ENCODE measurements around the gene DEFB121. TPM values are rescaled to one million over a fixed set of nuclear protein-coding genes. Genes with fewer than 3 reads are reported as not detected.

Gene DEFB121
- total and polyA plus RNA-seq, 10 of the 15 experiments (the other 5 are each of a cell fraction or from before 2014, with no cell fraction given) = not detected

DNA sequence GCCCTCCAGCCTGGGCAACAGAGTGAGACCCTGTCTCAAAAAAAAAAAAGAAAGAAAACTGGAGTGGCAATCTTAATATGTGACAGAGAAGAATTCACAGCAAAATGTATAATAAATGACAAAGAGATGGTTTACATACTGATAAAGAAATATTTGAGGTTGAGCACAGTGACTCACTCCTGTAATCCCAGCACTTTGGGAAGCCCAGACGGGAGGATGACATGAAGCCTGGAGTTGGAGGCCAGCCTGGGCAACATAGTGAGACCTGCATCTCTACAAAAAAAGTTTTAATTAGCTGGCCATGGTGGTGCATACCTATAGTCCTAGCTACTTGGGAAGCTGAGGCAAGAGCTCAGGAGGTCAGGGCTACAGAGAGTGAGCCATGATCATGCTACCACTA, 50.0 kb downstream of the DEFB121 start (continued):
- no peak for TF ChIP-seq POLR2AphosphoS5 (IDR thresholded peaks at IDR 0.05; ENCODE audit: low read length)
- no peak for TF ChIP-seq NR2F1 (conservative IDR thresholded peaks at IDR 0.05)
- no peak for TF ChIP-seq BCL11A (IDR thresholded peaks at IDR 0.05; ENCODE audit: low read depth, low read length)
- no peak for TF ChIP-seq NFXL1 (IDR thresholded peaks at IDR 0.05; ENCODE audit: borderline replicate concordance)
- TF ChIP-seq HDAC2 (IDR thresholded peaks at IDR 0.05) = no peak
- TF ChIP-seq, protein P1, sequence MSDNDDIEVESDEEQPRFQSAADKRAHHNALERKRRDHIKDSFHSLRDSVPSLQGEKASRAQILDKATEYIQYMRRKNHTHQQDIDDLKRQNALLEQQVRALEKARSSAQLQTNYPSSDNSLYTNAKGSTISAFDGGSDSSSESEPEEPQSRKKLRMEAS (IDR thresholded peaks at IDR 0.05; ENCODE audit: low read depth, low read length) = no peak
- TF ChIP-seq EZH2 (IDR thresholded peaks at IDR 0.05; ENCODE audit: borderline replicate concordance, control insufficient read depth, low read depth, low read length) = no peak
- TF ChIP-seq, protein P2, sequence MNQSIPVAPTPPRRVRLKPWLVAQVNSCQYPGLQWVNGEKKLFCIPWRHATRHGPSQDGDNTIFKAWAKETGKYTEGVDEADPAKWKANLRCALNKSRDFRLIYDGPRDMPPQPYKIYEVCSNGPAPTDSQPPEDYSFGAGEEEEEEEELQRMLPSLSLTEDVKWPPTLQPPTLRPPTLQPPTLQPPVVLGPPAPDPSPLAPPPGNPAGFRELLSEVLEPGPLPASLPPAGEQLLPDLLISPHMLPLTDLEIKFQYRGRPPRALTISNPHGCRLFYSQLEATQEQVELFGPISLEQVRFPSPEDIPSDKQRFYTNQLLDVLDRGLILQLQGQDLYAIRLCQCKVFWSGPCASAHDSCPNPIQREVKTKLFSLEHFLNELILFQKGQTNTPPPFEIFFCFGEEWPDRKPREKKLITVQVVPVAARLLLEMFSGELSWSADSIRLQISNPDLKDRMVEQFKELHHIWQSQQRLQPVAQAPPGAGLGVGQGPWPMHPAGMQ (IDR thresholded peaks at IDR 0.05; ENCODE audit: borderline replicate concordance) = no peak
- TF ChIP-seq TBL1XR1 (IDR thresholded peaks at IDR 0.05; ENCODE audit: low read depth, low read length) = no peak
- no peak for TF ChIP-seq ZBED1 (IDR thresholded peaks at IDR 0.05; ENCODE audit: borderline replicate concordance)

Small RNA genes lying within 50 kb of the gene (small RNA-seq; reads per million reads assigned to genes)
- not detected for gene DEFB117
- gene RF00561 = not detected
- not detected for gene RNA5SP480

Other genes with a start within 250 kb of the DEFB121 start
Only the 7 nearest of the 10 such genes appear.
- gene DEFB116, start 97.6 kb downstream of the DEFB121 start, total RNA-seq (2014; rRNA removed) = not detected in 2 replicates
- not detected in 2 replicates for gene DEFB116, start 97.6 kb downstream of the DEFB121 start, total RNA-seq (2014; rRNA removed; fragmentation: Illumina TruSeq; extraction: Trizol)
- gene DEFB116, start 97.6 kb downstream of the DEFB121 start, total RNA-seq (2021) = not detected in 2 replicates
- gene DEFB116, start 97.6 kb downstream of the DEFB121 start, polyA plus RNA-seq (2011; rRNA removed) = not detected in 2 replicates
- gene DEFB116, start 97.6 kb downstream of the DEFB121 start, polyA plus RNA-seq (2014; fragmentation: Illumina TruSeq; extraction: Trizol) = not detected in 2 replicates
- not detected for gene DEFB116, start 97.6 kb downstream of the DEFB121 start, polyA plus RNA-seq (2014; fragmentation: Nextera tagmentation; extraction: Ambion mirVana)
- gene DEFB116, start 97.6 kb downstream of the DEFB121 start, polyA plus RNA-seq (2014; rRNA removed) = not detected in 2 replicates
- not detected for gene DEFB116, start 97.6 kb downstream of the DEFB121 start, polyA plus RNA-seq (2016; fragmentation: Nextera tagmentation; extraction: Ambion mirVana)
- not detected in 2 replicates for gene DEFB118, start 37.6 kb downstream of the DEFB121 start, total RNA-seq (2014; rRNA removed)
- not detected in 2 replicates for gene DEFB118, start 37.6 kb downstream of the DEFB121 start, total RNA-seq (2014; rRNA removed; fragmentation: Illumina TruSeq; extraction: Trizol)
- gene DEFB118, start 37.6 kb downstream of the DEFB121 start, total RNA-seq (2021) = not detected in 2 replicates
- not detected in 2 replicates for gene DEFB118, start 37.6 kb downstream of the DEFB121 start, polyA plus RNA-seq (2011; rRNA removed)
- not detected in 2 replicates for gene DEFB118, start 37.6 kb downstream of the DEFB121 start, polyA plus RNA-seq (2014; fragmentation: Illumina TruSeq; extraction: Trizol)
- not detected for gene DEFB118, start 37.6 kb downstream of the DEFB121 start, polyA plus RNA-seq (2014; fragmentation: Nextera tagmentation; extraction: Ambion mirVana)
- not detected in 2 replicates for gene DEFB118, start 37.6 kb downstream of the DEFB121 start, polyA plus RNA-seq (2014; rRNA removed)
- not detected for gene DEFB118, start 37.6 kb downstream of the DEFB121 start, polyA plus RNA-seq (2016; fragmentation: Nextera tagmentation; extraction: Ambion mirVana)
- gene DEFB119, start 15.6 kb downstream of the DEFB121 start, total RNA-seq (2014; rRNA removed) = not detected in 2 replicates
- gene DEFB119, start 15.6 kb downstream of the DEFB121 start, total RNA-seq (2014; rRNA removed; fragmentation: Illumina TruSeq; extraction: Trizol) = not detected in 2 replicates
- not detected in 2 replicates for gene DEFB119, start 15.6 kb downstream of the DEFB121 start, total RNA-seq (2021)
- not detected in 2 replicates for gene DEFB119, start 15.6 kb downstream of the DEFB121 start, polyA plus RNA-seq (2011; rRNA removed)
- not detected in 2 replicates for gene DEFB119, start 15.6 kb downstream of the DEFB121 start, polyA plus RNA-seq (2014; fragmentation: Illumina TruSeq; extraction: Trizol)
- not detected for gene DEFB119, start 15.6 kb downstream of the DEFB121 start, polyA plus RNA-seq (2014; fragmentation: Nextera tagmentation; extraction: Ambion mirVana)
- gene DEFB119, start 15.6 kb downstream of the DEFB121 start, polyA plus RNA-seq (2014; rRNA removed) = not detected in 2 replicates
- gene DEFB119, start 15.6 kb downstream of the DEFB121 start, polyA plus RNA-seq (2016; fragmentation: Nextera tagmentation; extraction: Ambion mirVana) = not detected
- not detected in 2 replicates for gene DEFB123, start 34.4 kb upstream of the DEFB121 start, total RNA-seq (2014; rRNA removed)
- gene DEFB123, start 34.4 kb upstream of the DEFB121 start, total RNA-seq (2014; rRNA removed; fragmentation: Illumina TruSeq; extraction: Trizol) = not detected in 2 replicates
- not detected in 2 replicates for gene DEFB123, start 34.4 kb upstream of the DEFB121 start, total RNA-seq (2021)
- not detected in 2 replicates for gene DEFB123, start 34.4 kb upstream of the DEFB121 start, polyA plus RNA-seq (2011; rRNA removed)
- gene DEFB123, start 34.4 kb upstream of the DEFB121 start, polyA plus RNA-seq (2014; fragmentation: Illumina TruSeq; extraction: Trizol) = not detected in 2 replicates
- not detected for gene DEFB123, start 34.4 kb upstream of the DEFB121 start, polyA plus RNA-seq (2014; fragmentation: Nextera tagmentation; extraction: Ambion mirVana)
- gene DEFB123, start 34.4 kb upstream of the DEFB121 start, polyA plus RNA-seq (2014; rRNA removed) = not detected in 2 replicates
- not detected for gene DEFB123, start 34.4 kb upstream of the DEFB121 start, polyA plus RNA-seq (2016; fragmentation: Nextera tagmentation; extraction: Ambion mirVana)
- gene DEFB124, start 68.9 kb upstream of the DEFB121 start, total RNA-seq (2014; rRNA removed) = not detected in 2 replicates
- not detected in 2 replicates for gene DEFB124, start 68.9 kb upstream of the DEFB121 start, total RNA-seq (2014; rRNA removed; fragmentation: Illumina TruSeq; extraction: Trizol)
- not detected in 2 replicates for gene DEFB124, start 68.9 kb upstream of the DEFB121 start, total RNA-seq (2021)
- gene DEFB124, start 68.9 kb upstream of the DEFB121 start, polyA plus RNA-seq (2011; rRNA removed) = not detected in 2 replicates
- gene DEFB124, start 68.9 kb upstream of the DEFB121 start, polyA plus RNA-seq (2014; fragmentation: Illumina TruSeq; extraction: Trizol) = not detected in 2 replicates
- not detected for gene DEFB124, start 68.9 kb upstream of the DEFB121 start, polyA plus RNA-seq (2014; fragmentation: Nextera tagmentation; extraction: Ambion mirVana)
- not detected in 2 replicates for gene DEFB124, start 68.9 kb upstream of the DEFB121 start, polyA plus RNA-seq (2014; rRNA removed)
- gene DEFB124, start 68.9 kb upstream of the DEFB121 start, polyA plus RNA-seq (2016; fragmentation: Nextera tagmentation; extraction: Ambion mirVana) = not detected
- gene REM1, start 69.1 kb upstream of the DEFB121 start, total RNA-seq (2014; rRNA removed) = not detected in 2 replicates
- not detected in 2 replicates for gene REM1, start 69.1 kb upstream of the DEFB121 start, total RNA-seq (2014; rRNA removed; fragmentation: Illumina TruSeq; extraction: Trizol)
- gene REM1, start 69.1 kb upstream of the DEFB121 start, total RNA-seq (2021) = not detected in 2 replicates
- gene REM1, start 69.1 kb upstream of the DEFB121 start, polyA plus RNA-seq (2011; rRNA removed) = not detected in 2 replicates
- gene REM1, start 69.1 kb upstream of the DEFB121 start, polyA plus RNA-seq (2014; fragmentation: Illumina TruSeq; extraction: Trizol) = not detected in 2 replicates
- gene REM1, start 69.1 kb upstream of the DEFB121 start, polyA plus RNA-seq (2014; fragmentation: Nextera tagmentation; extraction: Ambion mirVana) = not detected
- gene REM1, start 69.1 kb upstream of the DEFB121 start, polyA plus RNA-seq (2014; rRNA removed) = not detected in 2 replicates
- not detected for gene REM1, start 69.1 kb upstream of the DEFB121 start, polyA plus RNA-seq (2016; fragmentation: Nextera tagmentation; extraction: Ambion mirVana)
- 39.6 and 57.8 TPM in 2 replicates for gene HM13, start 108.2 kb upstream of the DEFB121 start, total RNA-seq (2014; rRNA removed)
- 59.2 and 62.5 TPM in 2 replicates for gene HM13, start 108.2 kb upstream of the DEFB121 start, total RNA-seq (2014; rRNA removed; fragmentation: Illumina TruSeq; extraction: Trizol)
- 106 and 123 TPM in 2 replicates for gene HM13, start 108.2 kb upstream of the DEFB121 start, total RNA-seq (2021)
- gene HM13, start 108.2 kb upstream of the DEFB121 start, polyA plus RNA-seq (2011; rRNA removed) = 48.7 and 89.4 TPM in 2 replicates
- gene HM13, start 108.2 kb upstream of the DEFB121 start, polyA plus RNA-seq (2014; fragmentation: Illumina TruSeq; extraction: Trizol) = 66.1 and 74.0 TPM in 2 replicates
- 10 to 100 TPM in 1 of 2 experiments, 1 to 10 TPM in 1; 4.8 to 17.5 TPM for gene HM13, start 108.2 kb upstream of the DEFB121 start, polyA plus RNA-seq (2014; fragmentation: Nextera tagmentation; extraction: Ambion mirVana)
- gene HM13, start 108.2 kb upstream of the DEFB121 start, polyA plus RNA-seq (2014; rRNA removed) = 95.2 and 98.5 TPM in 2 replicates
- 100 to 1,000 TPM; 177 to 185 TPM for gene HM13, start 108.2 kb upstream of the DEFB121 start, polyA plus RNA-seq (2016; fragmentation: Nextera tagmentation; extraction: Ambion mirVana)

Data from GM12878 (cell line).